Skeletal muscle satellite cell (primary cell): Measurements from ENCODE around the gene TBC1D2B. TPM values are rescaled to one million over a fixed set of nuclear protein-coding genes. Genes with fewer than 3 reads are reported as not detected.

Experiments
- H3K27me3 ChIP-seq: 2 replicates; pipeline ENCODE4 v1.7.0; 2013; ENCODE audit warnings: low read length; ENCODE audit not compliant: control insufficient read depth, insufficient read depth
- H3K36me3 ChIP-seq: 2 replicates; pipeline ENCODE4 v1.7.0; 2013; ENCODE audit warnings: mild to moderate bottlenecking, control low read depth, low read length; ENCODE audit not compliant: insufficient read depth
- H3K4me1 ChIP-seq: 2 replicates; pipeline ENCODE4 v1.7.0; 2013; ENCODE audit warnings: low read length; ENCODE audit not compliant: control insufficient read depth, insufficient read depth
- H3K4me2 ChIP-seq: 2 replicates; pipeline ENCODE4 v1.7.0; 2013; ENCODE audit warnings: mild to moderate bottlenecking, low read length
- H3K4me3 ChIP-seq: 2 replicates; pipeline ENCODE4 v1.7.0; 2013; ENCODE audit warnings: low read length
- H3K9ac ChIP-seq: 2 replicates; pipeline ENCODE4 v1.7.0; 2013; ENCODE audit warnings: mild to moderate bottlenecking, low read depth, low read length, moderate library complexity
- H3K9me3 ChIP-seq: replicated peaks from 2 replicates; pipeline ENCODE4 v1.7.0; 2013; ENCODE audit warnings: mild to moderate bottlenecking, control low read depth, low read length
- total RNA-seq: library from RNA; depleted of rRNA; stranded (reverse); fragments of >200 nt; gene quantifications from 2 replicates; pipeline ENCODE4 v1.2.3, GENCODE V29; 2012; rRNA removed

Gene TBC1D2B
- total RNA-seq, result 17.3 and 21.0 TPM in 2 replicates

- Histone ChIP-seq H3K4me3 (peak within 1 kb of the TSS; percentile 89), H3K4me1 (peaks cover 39% of the 10 kb centered on the region), H3K27me3 (no peaks in the 10 kb centered on the region), H3K4me2 (peak within 1 kb of the TSS; percentile 92), H3K9me3 (no peaks in the 10 kb centered on the region), H3K9ac (peak within 1 kb of the TSS; percentile 91), H3K36me3 (no peaks in the 10 kb centered on the region)
These were observed at the start of gene TBC1D2B for GRCh38 chr15:78077053-78077870. Gene TBC1D2B (minus strand): TSS chr15:78077711. CDS start chr15:78077652, 59 bp downstream.

- Histone ChIP-seq H3K4me3 (no peak overlapping the region), H3K27me3 (peaks cover 8% of the 10 kb centered on the region), H3K9me3 (no peaks in the 10 kb centered on the region), H3K4me1 (no peaks in the 10 kb centered on the region), H3K4me2 (no peak overlapping the region), H3K36me3 (no peaks in the 10 kb centered on the region), H3K9ac (no peak overlapping the region)
These were observed 47.8 kb upstream of the TBC1D2B start for GRCh38 chr15:78125267-78125666.

- Histone ChIP-seq H3K9ac (no peak overlapping the region), H3K4me2 (no peak overlapping the region), H3K4me1 (no peaks in the 10 kb centered on the region), H3K27me3 (peaks cover 8% of the 10 kb centered on the region), H3K9me3 (no peaks in the 10 kb centered on the region), H3K36me3 (no peaks in the 10 kb centered on the region), H3K4me3 (no peak overlapping the region)
These were observed 43.0 kb upstream of the TBC1D2B start for GRCh38 chr15:78120523-78120922.

- no peaks in the 10 kb centered on the region for H3K4me1 ChIP-seq
- no peaks in the 10 kb centered on the region for H3K9me3 ChIP-seq
- no peaks in the 10 kb centered on the region for H3K27me3 ChIP-seq
- H3K4me2 ChIP-seq, result no peak overlapping the region
- H3K9ac ChIP-seq, result no peak overlapping the region
- no peak overlapping the region for H3K4me3 ChIP-seq
- H3K36me3 ChIP-seq, result no peaks in the 10 kb centered on the region
These were observed 35.0 kb upstream of the TBC1D2B start for GRCh38 chr15:78112551-78112950.

DNA sequence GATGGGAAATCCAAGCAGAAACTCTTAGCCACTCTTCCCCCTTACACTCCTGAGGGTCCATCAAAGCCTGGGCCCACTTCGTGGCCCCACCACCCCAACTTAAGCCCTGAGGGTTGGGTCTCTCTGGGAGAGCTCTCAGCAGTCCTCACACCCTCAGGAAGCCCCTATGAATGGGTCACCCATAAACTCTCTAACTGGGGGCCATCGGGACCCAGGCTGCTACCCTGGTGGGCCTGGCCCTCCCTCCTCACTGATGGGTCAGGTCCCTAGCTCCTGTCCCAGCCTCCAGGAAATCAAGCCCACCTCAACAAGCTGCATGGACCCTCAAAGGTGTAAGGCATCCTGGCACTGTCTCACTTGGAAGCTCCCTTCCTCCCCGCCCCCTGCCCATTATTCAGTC lies 34.3 kb upstream of the TBC1D2B start:
- H3K27me3 ChIP-seq, result no peaks in the 10 kb centered on the region
- no peaks in the 10 kb centered on the region for H3K4me1 ChIP-seq
- no peak overlapping the region for H3K4me2 ChIP-seq

GRCh38 chr15:78110916-78111475 lies 33.5 kb upstream of the TBC1D2B start:
- Histone ChIP-seq H3K9ac (no peak overlapping the region), H3K4me2 (no peak overlapping the region), H3K9me3 (no peaks in the 10 kb centered on the region)

More for the DNA sequence above, 34.3 kb upstream of the TBC1D2B start:
- Histone ChIP-seq H3K9me3 (no peaks in the 10 kb centered on the region), H3K4me3 (no peak overlapping the region), H3K36me3 (no peaks in the 10 kb centered on the region), H3K9ac (no peak overlapping the region)

GRCh38 chr15:78110096-78110495 lies 32.6 kb upstream of the TBC1D2B start:
- no peak overlapping the region for H3K4me3 ChIP-seq
- H3K4me1 ChIP-seq, result peaks cover 6% of the 10 kb centered on the region
- H3K27me3 ChIP-seq, result no peaks in the 10 kb centered on the region
- H3K9ac ChIP-seq, result no peak overlapping the region
- H3K36me3 ChIP-seq, result no peaks in the 10 kb centered on the region
- H3K4me2 ChIP-seq, result no peak overlapping the region
- H3K9me3 ChIP-seq, result no peaks in the 10 kb centered on the region

More at GRCh38 chr15:78110916-78111475, 33.5 kb upstream of the TBC1D2B start:
- H3K27me3 ChIP-seq, result no peaks in the 10 kb centered on the region
- no peak overlapping the region for H3K4me3 ChIP-seq
- H3K4me1 ChIP-seq, result peaks cover 1% of the 10 kb centered on the region
- H3K36me3 ChIP-seq, result no peaks in the 10 kb centered on the region

- peaks cover 6% of the 10 kb centered on the region for H3K4me1 ChIP-seq
- H3K36me3 ChIP-seq, result no peaks in the 10 kb centered on the region
- no peak overlapping the region for H3K4me3 ChIP-seq
- no peak overlapping the region for H3K4me2 ChIP-seq
- no peak overlapping the region for H3K9ac ChIP-seq
- no peaks in the 10 kb centered on the region for H3K27me3 ChIP-seq
- no peaks in the 10 kb centered on the region for H3K9me3 ChIP-seq
These were observed 31.6 kb upstream of the TBC1D2B start for GRCh38 chr15:78109156-78109555.

GRCh38 chr15:78108300-78109084 lies 31.0 kb upstream of the TBC1D2B start:
- no peak overlapping the region for H3K9ac ChIP-seq
- H3K27me3 ChIP-seq, result no peaks in the 10 kb centered on the region
- no peak overlapping the region for H3K4me2 ChIP-seq
- no peaks in the 10 kb centered on the region for H3K9me3 ChIP-seq
- H3K4me1 ChIP-seq, result peaks cover 6% of the 10 kb centered on the region
- H3K4me3 ChIP-seq, result no peak overlapping the region
- H3K36me3 ChIP-seq, result no peaks in the 10 kb centered on the region

GRCh38 chr15:78107471-78107870 lies 30.0 kb upstream of the TBC1D2B start:
- Histone ChIP-seq H3K4me1 (peaks cover 6% of the 10 kb centered on the region), H3K9ac (no peak overlapping the region), H3K36me3 (no peaks in the 10 kb centered on the region)

DNA sequence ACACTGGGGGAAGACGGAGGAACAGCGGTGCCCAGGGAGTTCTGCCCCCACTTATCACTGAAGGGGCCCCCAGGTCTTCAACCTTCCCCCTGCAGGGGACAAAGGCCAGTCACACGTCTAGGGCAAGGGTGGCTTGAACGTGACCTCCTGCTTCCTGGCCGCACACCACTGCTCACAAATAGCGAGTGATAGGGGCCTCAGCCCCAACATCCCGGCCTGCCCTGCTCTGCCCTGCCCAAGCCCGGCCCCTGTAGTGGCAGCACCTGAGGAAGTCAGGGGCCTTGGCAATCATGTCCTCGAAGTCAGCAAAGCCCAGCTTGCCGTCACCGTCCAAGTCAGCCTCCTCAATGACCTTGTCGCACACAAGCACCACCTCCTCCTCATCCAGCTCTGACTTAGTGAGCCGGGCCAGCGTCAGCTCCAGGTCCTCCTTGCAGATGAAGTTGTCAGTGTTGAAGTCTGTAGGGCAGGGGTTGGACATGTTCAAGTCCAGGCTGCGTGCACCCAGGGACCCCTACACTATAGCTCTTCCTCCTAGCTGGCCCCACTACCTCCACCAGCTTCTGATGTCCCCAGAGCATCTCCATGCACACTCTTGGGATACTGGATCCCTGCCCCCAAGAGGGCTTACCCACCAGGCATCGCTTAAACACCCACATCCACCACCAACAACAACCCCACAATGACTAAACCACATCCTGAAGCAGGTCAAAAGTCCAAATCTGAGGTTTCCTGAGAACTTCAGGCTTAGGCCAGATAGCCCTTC lies 28.1 kb upstream of the TBC1D2B start:
- Histone ChIP-seq H3K4me1 (peaks cover 6% of the 10 kb centered on the region), H3K36me3 (no peaks in the 10 kb centered on the region)

More at GRCh38 chr15:78107471-78107870, 30.0 kb upstream of the TBC1D2B start:
- Histone ChIP-seq H3K27me3 (no peaks in the 10 kb centered on the region), H3K9me3 (no peaks in the 10 kb centered on the region), H3K4me2 (no peak overlapping the region), H3K4me3 (no peak overlapping the region)

More for the DNA sequence above, 28.1 kb upstream of the TBC1D2B start:
- Histone ChIP-seq H3K9ac (no peak overlapping the region), H3K27me3 (no peaks in the 10 kb centered on the region), H3K4me3 (no peak overlapping the region), H3K4me2 (no peak overlapping the region), H3K9me3 (no peaks in the 10 kb centered on the region)
